ENCODE results near the gene GLP1R. TPM values are rescaled to one million over a fixed set of nuclear protein-coding genes. Genes with fewer than 3 reads are reported as not detected.

Gene GLP1R
- polyA plus RNA-seq, 3 donors = 0.62 to 1.1 (median 0.93) TPM

- no peak for DNase-seq (ENCODE audit: extremely low read depth in 1 of 11, low read depth in 9 of 11, low spot score in 4 of 11)
Observed at GRCh38 chr6:39079197-39080125, 30.9 kb downstream of the GLP1R start.

- no peak for DNase-seq (ENCODE audit: extremely low read depth in 1 of 11, low read depth in 9 of 11, low spot score in 4 of 11)
Observed at GRCh38 chr6:39080246-39080875, 31.8 kb downstream of the GLP1R start.

GRCh38 chr6:39082310-39082709, 33.7 kb downstream of the GLP1R start:
- DNase-seq (ENCODE audit: extremely low read depth in 1 of 11, low read depth in 9 of 11, low spot score in 4 of 11) = no peak

GRCh38 chr6:39083231-39083634, 34.7 kb downstream of the GLP1R start:
- DNase-seq (ENCODE audit: extremely low read depth in 1 of 11, low read depth in 9 of 11, low spot score in 4 of 11) = no peak

- DNase-seq (ENCODE audit: extremely low read depth in 1 of 11, low read depth in 9 of 11, low spot score in 4 of 11) = no peak
Observed at GRCh38 chr6:39084506-39084905, 35.9 kb downstream of the GLP1R start.

GRCh38 chr6:39085129-39085797, 36.7 kb downstream of the GLP1R start:
- no peak for DNase-seq (ENCODE audit: extremely low read depth in 1 of 11, low read depth in 9 of 11, low spot score in 4 of 11)

- no peak for DNase-seq (ENCODE audit: extremely low read depth in 1 of 11, low read depth in 9 of 11, low spot score in 4 of 11)
Observed at GRCh38 chr6:39086294-39086693, 37.7 kb downstream of the GLP1R start.

- no peak for DNase-seq (ENCODE audit: extremely low read depth in 1 of 11, low read depth in 9 of 11, low spot score in 4 of 11)
Observed at GRCh38 chr6:39086711-39087110, 38.1 kb downstream of the GLP1R start.

GRCh38 chr6:39087197-39087596, 38.6 kb downstream of the GLP1R start:
- DNase-seq (ENCODE audit: extremely low read depth in 1 of 11, low read depth in 9 of 11, low spot score in 4 of 11) = no peak

- peak; percentile 27 to 76 (median 62) for DNase-seq (ENCODE audit: extremely low read depth in 1 of 11, low read depth in 9 of 11, low spot score in 4 of 11)
Observed at GRCh38 chr6:39088331-39088730, 39.8 kb downstream of the GLP1R start.

GRCh38 chr6:39090036-39090435, 41.5 kb downstream of the GLP1R start:
- no peak for DNase-seq (ENCODE audit: extremely low read depth in 1 of 11, low read depth in 9 of 11, low spot score in 4 of 11)

- DNase-seq (ENCODE audit: extremely low read depth in 1 of 11, low read depth in 9 of 11, low spot score in 4 of 11) = no peak
Observed at GRCh38 chr6:39091220-39091619, 42.6 kb downstream of the GLP1R start.

GRCh38 chr6:39092124-39092523, 43.5 kb downstream of the GLP1R start:
- DNase-seq (ENCODE audit: extremely low read depth in 1 of 11, low read depth in 9 of 11, low spot score in 4 of 11) = no peak

- no peak for DNase-seq (ENCODE audit: extremely low read depth in 1 of 11, low read depth in 9 of 11, low spot score in 4 of 11)
Observed at GRCh38 chr6:39093149-39093708, 44.6 kb downstream of the GLP1R start.

GRCh38 chr6:39095578-39095977, 47.0 kb downstream of the GLP1R start:
- DNase-seq (ENCODE audit: extremely low read depth in 1 of 11, low read depth in 9 of 11, low spot score in 4 of 11) = no peak

GRCh38 chr6:39100358-39100757, 51.8 kb downstream of the GLP1R start:
- DNase-seq (ENCODE audit: extremely low read depth in 1 of 11, low read depth in 9 of 11, low spot score in 4 of 11) = no peak

GRCh38 chr6:39102071-39102820, 53.7 kb downstream of the GLP1R start:
- DNase-seq (ENCODE audit: extremely low read depth in 1 of 11, low read depth in 9 of 11, low spot score in 4 of 11) = peak; percentile 24 to 67 (median 43)

GRCh38 chr6:39102821-39103136, 54.2 kb downstream of the GLP1R start:
- no peak for DNase-seq (ENCODE audit: extremely low read depth in 1 of 11, low read depth in 9 of 11, low spot score in 4 of 11)

GRCh38 chr6:39104528-39104927, 55.9 kb downstream of the GLP1R start:
- DNase-seq (ENCODE audit: extremely low read depth in 1 of 11, low read depth in 9 of 11, low spot score in 4 of 11) = no peak

All from renal cortex interstitium (tissue), 11 donors.